ENCODE measurements around the gene ZNF653. TPM values are rescaled to one million over a fixed set of nuclear protein-coding genes. Genes with fewer than 3 reads are reported as not detected.

The ZNF653 gene
- total and polyA plus RNA-seq, 9 of the 15 experiments (the other 6 are each of a cell fraction or from before 2014, with no cell fraction given), result 1.6 to 8.0 (median 4.2) TPM; not detected in 2

DNA sequence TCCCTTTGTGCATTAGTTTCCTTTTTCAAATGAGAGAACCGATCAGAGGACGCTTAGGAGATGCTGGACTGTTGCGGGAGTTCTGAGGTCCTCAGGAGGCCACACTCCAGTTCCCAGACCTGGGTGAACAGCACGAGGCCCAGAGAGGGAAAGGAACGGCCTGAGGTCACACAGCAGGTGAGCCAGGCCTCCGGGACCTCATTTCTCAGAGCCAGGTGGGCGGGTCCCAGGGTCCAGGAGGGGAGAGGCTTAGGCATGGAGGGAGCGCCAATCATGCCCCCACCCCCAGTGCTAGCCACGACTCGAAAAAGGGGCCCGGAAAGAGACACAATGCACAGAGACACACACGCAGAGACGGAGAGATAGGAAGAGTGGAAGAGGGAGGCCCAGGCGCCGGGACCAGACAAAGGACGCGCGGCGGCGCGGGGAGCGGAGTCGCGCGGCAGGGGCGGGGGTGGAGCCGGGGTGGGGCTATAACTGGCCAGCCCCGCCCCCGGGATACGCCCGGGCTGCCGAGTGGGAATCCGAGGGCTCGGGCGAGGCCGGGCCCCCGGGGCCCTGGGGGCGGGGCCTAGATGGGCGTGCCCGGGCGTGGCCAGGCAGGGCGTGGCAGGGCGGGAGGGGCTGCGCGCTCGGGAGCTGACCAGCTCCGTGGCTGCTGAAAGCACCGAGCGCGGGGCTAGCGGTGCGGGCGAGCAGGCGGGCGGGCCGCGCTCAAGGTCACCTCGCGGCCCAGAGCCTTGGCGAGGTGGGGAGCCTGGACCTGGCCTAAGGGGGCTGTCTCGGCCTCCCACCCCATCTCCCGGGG lies 26.3 kb downstream of the ZNF653 start (continued):
- TF ChIP-seq, protein P1, sequence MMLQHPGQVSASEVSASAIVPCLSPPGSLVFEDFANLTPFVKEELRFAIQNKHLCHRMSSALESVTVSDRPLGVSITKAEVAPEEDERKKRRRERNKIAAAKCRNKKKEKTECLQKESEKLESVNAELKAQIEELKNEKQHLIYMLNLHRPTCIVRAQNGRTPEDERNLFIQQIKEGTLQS (IDR thresholded peaks at IDR 0.05), result no peak
- TF ChIP-seq, protein P1 (CRISPR knock-in tag; conservative IDR thresholded peaks at IDR 0.05), result 0 out of 2 replicates have a peak, but pooled peaks have one; percentile 40
- TF ChIP-seq DMBX1 (CRISPR knock-in tag; IDR thresholded peaks at IDR 0.05; ENCODE audit: borderline replicate concordance) (peak; percentile 63; the same call in 1 of the 2 replicates), NFE2 (IDR thresholded peaks at IDR 0.05; ENCODE audit: low read depth) (no peak)

DNA sequence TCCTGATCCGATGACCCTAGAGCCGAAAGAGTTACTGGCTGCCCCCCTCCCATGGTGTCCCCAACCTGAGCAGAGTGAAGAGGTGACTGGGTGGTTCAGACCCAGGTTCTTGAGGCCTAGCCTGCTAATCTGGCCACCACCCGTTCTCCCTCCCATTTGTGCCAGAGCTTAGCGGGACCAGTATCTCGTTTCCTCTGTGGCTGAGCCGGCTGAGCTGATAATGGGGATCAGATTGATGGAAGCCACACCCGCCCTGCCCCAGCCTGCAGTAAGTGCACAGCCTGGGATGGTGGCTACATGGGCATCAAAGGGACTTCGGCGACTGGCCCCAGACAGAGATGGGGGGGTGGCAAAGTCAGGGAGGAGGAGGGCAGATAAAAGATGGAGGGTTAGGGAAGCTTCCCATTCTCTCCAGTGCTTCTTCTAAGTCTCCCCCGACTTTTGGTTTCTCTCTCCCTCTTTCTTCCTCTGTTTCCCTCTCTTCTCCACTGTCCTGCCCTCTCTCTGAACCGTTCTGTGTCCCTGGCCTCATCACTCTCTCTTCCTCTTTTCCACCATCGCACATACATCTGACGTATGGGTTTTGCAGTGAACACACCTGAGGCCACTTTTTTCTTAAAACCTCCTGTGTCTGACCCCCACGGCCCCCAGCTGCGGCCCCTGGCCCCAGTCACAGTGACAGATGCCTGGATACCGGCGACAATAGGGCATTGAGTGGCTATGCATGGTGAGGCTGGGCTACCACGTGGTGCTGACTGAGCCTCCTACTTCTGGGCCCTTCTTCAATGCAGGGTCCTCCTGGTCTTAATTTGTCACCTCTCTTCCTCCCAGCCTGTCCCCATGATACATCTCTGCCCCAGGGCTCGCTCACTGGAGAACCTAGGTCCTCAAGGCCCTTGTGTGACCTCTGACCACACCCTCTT lies 27.2 kb downstream of the ZNF653 start:
- Histone ChIP-seq H4K20me1 (replicated peaks; ENCODE audit: control insufficient read depth, insufficient read depth, low read length) (no peaks in the 10 kb centered on the region; the same call in 1 of the 2 replicates), H3K4me3 (no peak overlapping the region), H3K9ac (ENCODE audit: insufficient read depth in 1 of 2, low read depth in 2 of 2, low read length in 2 of 2) (no peak overlapping the region), H3K9me3 (replicated peaks; ENCODE audit: control insufficient read depth, insufficient read depth, low read depth, low read length) (no peaks in the 10 kb centered on the region), H3K36me3 (ENCODE audit: control insufficient read depth, insufficient read depth, low read length) (no peaks in the 10 kb centered on the region), H2AFZ (ENCODE audit: low read depth, low read length) (peak overlapping the region; percentile 78; the same call in 1 of the 2 replicates), H3K27ac (ENCODE audit: extremely low read depth, low read depth, low read length) (no peak overlapping the region), H3K79me2 (ENCODE audit: control insufficient read depth, insufficient read depth, low read length) (no peaks in the 10 kb centered on the region), H3K9me1 (ENCODE audit: control insufficient read depth, insufficient read depth, low read length) (no peaks in the 10 kb centered on the region), H3K27me3 (ENCODE audit: control insufficient read depth in 2 of 2, insufficient read depth in 2 of 2, low read length in 2 of 2) (peaks cover 0 to 3% of the 10 kb centered on the region in 2 experiments; a peak in 3 of 5 replicates), H3K4me1 (replicated peaks in 1 of 2; ENCODE audit: control insufficient read depth in 2 of 2, insufficient read depth in 2 of 2, low read length in 2 of 2) (peaks cover 9 to 49% of the 10 kb centered on the region in 2 experiments; a peak in 4 of 5 replicates), H3K4me2 (ENCODE audit: insufficient read depth, low read length) (peak overlapping the region; percentile 51; the same call in 1 of the 2 replicates)
- CTCF ChIA-PET (ENCODE audit: low intra/inter-chr PET ratio), result no interaction called here
- WGBS (ENCODE audit: insufficient coverage, low coverage, missing lambda C conversion rate), result 18% methylated on average over 19 of the region's 19 CpGs
- in situ Hi-C loops (cut with MboI) (no loop called here), intact Hi-C loops (cut with micrococcal nuclease) (no loop called here)
- POLR2A ChIA-PET, result no interaction called here
- BruUV-seq (replicated peaks), result no TSS peak
- no peak for FAIRE-seq
- peak in 2 of 4 experiments; percentile 10 to 32 for DNase-seq (ENCODE audit: extremely low read depth in 1 of 4, low spot score in 3 of 4)
- ATAC-seq, result no peak
- TF ChIP-seq TGIF2 (CRISPR knock-in tag; IDR thresholded peaks at IDR 0.05) (no peak), RCOR1 (IDR thresholded peaks at IDR 0.05; ENCODE audit: borderline replicate concordance in 1 of 2, low read depth in 2 of 2, low read length in 2 of 2) (peak in 1 of 2 experiments; percentile 55; a peak in 2 of 4 replicates), MAX (CRISPR knock-in tag; IDR thresholded peaks at IDR 0.05) (peak; percentile 38; the same call in 1 of the 2 replicates), E2F6 (IDR thresholded peaks at IDR 0.05; ENCODE audit: borderline replicate concordance in 1 of 2, extremely low read depth in 1 of 2, insufficient read depth in 1 of 2, insufficient read length in 1 of 2, low read depth in 1 of 2, low read length in 1 of 2, poor library complexity in 1 of 2, severe bottlenecking in 1 of 2) (no peak)
- TF ChIP-seq, protein P2, sequence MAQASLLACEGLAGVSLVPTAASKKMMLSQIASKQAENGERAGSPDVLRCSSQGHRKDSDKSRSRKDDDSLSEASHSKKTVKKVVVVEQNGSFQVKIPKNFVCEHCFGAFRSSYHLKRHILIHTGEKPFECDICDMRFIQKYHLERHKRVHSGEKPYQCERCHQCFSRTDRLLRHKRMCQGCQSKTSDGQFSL (CRISPR knock-in tag; IDR thresholded peaks at IDR 0.05), result 0 out of 2 replicates have a peak, but pooled peaks have one; percentile 8
- TF ChIP-seq, protein P2 (tag; IDR thresholded peaks at IDR 0.05), result no peak

All from K562 (cell line).